ENCODE measurements around the gene TIMM44.
"Not testable (repeated sequence)": the region's sequence is repeated elsewhere in the genome, so short reads cannot be mapped to it uniquely, and the experiment has no call there.

- TF ChIP-seq, protein P1, sequence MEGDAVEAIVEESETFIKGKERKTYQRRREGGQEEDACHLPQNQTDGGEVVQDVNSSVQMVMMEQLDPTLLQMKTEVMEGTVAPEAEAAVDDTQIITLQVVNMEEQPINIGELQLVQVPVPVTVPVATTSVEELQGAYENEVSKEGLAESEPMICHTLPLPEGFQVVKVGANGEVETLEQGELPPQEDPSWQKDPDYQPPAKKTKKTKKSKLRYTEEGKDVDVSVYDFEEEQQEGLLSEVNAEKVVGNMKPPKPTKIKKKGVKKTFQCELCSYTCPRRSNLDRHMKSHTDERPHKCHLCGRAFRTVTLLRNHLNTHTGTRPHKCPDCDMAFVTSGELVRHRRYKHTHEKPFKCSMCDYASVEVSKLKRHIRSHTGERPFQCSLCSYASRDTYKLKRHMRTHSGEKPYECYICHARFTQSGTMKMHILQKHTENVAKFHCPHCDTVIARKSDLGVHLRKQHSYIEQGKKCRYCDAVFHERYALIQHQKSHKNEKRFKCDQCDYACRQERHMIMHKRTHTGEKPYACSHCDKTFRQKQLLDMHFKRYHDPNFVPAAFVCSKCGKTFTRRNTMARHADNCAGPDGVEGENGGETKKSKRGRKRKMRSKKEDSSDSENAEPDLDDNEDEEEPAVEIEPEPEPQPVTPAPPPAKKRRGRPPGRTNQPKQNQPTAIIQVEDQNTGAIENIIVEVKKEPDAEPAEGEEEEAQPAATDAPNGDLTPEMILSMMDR (IDR thresholded peaks at IDR 0.05 in 4 of 5, conservative IDR thresholded peaks at IDR 0.05 in 1 of 5) = not testable (repeated sequence)
- TF ChIP-seq POLR2A (IDR thresholded peaks at IDR 0.05) = not testable (repeated sequence)
Measured at GRCh38 chr19:7961082-7961481, 17.6 kb upstream of the TIMM44 start.

Measured in gastrocnemius medialis (tissue), 4 donors.